ENCODE measurements around the gene FAM171A1. TPM values are rescaled to one million over a fixed set of nuclear protein-coding genes. Genes with fewer than 3 reads are reported as not detected.
"Not testable (repeated sequence)": the region's sequence is repeated elsewhere in the genome, so short reads cannot be mapped to it uniquely, and the experiment has no call there.

The FAM171A1 gene
- total RNA-seq, 1 donor from 2014 or later, result 27.7 TPM

DNA sequence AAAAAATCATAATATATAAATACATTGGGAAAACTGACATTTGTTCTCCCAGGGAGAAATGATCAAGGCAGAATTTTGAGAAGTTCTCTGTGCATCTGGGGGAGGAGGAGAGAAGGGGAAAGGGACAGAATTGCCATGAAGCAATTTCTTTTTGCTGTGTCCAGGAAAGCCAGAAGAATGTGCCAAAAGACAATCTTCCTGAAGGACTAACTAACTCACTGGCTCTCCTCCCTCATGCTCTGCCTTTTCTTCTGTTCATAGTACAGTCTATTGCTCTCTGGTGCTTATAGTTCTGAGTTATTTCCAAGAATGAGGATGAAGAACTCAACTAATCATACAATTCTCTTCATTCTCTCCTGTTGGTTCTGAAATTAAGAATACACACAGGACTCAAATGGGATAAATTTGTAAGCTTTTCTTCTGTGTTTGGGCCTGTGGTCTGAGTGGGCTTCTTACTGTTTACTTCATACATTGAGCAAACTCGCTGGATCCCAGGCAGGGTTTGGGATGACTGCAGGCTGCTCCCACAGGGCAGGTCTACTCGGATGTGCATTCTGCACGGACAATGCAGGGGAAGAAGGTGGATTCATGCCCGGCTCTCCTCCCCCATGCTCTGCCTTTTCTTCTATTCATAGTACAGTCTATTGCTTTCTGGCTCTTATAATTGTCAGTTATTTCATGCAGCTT lies 22.2 kb upstream of the FAM171A1 start:
- no peaks in the 10 kb centered on the region for H3K36me3 ChIP-seq
- no peaks in the 10 kb centered on the region for H3K9me3 ChIP-seq
- H3K27me3 ChIP-seq, result no peaks in the 10 kb centered on the region
- H3K27ac ChIP-seq, result no peak overlapping the region
- no peak for TF ChIP-seq CTCF (IDR thresholded peaks at IDR 0.05)
- intact Hi-C loops (cut with DNase I), result no loop called here
- no peaks in the 10 kb centered on the region for H3K4me1 ChIP-seq
- H3K4me3 ChIP-seq, result no peak overlapping the region
- DNase-seq (ENCODE audit: low spot score in 2 of 2), result no peak

GRCh38 chr10:15391491-15391890 lies 20.4 kb upstream of the FAM171A1 start:
- TF ChIP-seq CTCF (IDR thresholded peaks at IDR 0.05), result no peak
- no peak for DNase-seq (ENCODE audit: low spot score in 2 of 2)
- Histone ChIP-seq H3K36me3 (no peaks in the 10 kb centered on the region), H3K27me3 (no peaks in the 10 kb centered on the region), H3K9me3 (no peaks in the 10 kb centered on the region), H3K27ac (no peak overlapping the region), H3K4me1 (no peaks in the 10 kb centered on the region), H3K4me3 (no peak overlapping the region)
- intact Hi-C loops (cut with DNase I), result no loop called here

- intact Hi-C loops (cut with DNase I); H3K4me3 ChIP-seq; H3K36me3 ChIP-seq; H3K4me1 ChIP-seq; H3K27ac ChIP-seq; H3K27me3 ChIP-seq; H3K9me3 ChIP-seq; DNase-seq (ENCODE audit: low spot score in 2 of 2): not testable (repeated sequence)
Observed at GRCh38 chr10:15388172-15388571, 17.1 kb upstream of the FAM171A1 start.

DNA sequence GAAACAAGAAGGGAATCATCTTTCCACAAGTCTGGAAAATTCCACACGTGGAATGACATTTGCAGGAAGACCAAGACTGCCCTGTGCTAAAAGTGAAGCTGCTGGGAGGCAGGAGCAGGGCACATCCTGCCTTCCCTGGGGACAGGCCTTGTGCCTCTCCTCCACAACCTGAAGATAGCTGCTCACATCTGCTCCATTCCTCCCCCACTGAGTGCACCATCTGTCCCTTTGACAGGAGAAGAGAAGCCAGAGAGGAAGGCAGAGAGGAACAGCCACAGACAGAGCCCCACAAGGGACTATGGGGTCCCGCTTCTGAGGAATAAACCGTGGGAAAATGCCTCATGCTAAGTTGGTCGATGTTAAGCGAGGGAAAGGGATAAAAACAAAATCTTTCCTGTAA lies 15.9 kb upstream of the FAM171A1 start:
- no peak for TF ChIP-seq CTCF (IDR thresholded peaks at IDR 0.05)
- Histone ChIP-seq H3K27ac (no peak overlapping the region), H3K9me3 (no peaks in the 10 kb centered on the region), H3K36me3 (no peaks in the 10 kb centered on the region), H3K4me3 (no peak overlapping the region), H3K27me3 (no peaks in the 10 kb centered on the region), H3K4me1 (no peaks in the 10 kb centered on the region)
- no peak for DNase-seq (ENCODE audit: low spot score in 2 of 2)
- intact Hi-C loops (cut with DNase I), result no loop called here

DNA sequence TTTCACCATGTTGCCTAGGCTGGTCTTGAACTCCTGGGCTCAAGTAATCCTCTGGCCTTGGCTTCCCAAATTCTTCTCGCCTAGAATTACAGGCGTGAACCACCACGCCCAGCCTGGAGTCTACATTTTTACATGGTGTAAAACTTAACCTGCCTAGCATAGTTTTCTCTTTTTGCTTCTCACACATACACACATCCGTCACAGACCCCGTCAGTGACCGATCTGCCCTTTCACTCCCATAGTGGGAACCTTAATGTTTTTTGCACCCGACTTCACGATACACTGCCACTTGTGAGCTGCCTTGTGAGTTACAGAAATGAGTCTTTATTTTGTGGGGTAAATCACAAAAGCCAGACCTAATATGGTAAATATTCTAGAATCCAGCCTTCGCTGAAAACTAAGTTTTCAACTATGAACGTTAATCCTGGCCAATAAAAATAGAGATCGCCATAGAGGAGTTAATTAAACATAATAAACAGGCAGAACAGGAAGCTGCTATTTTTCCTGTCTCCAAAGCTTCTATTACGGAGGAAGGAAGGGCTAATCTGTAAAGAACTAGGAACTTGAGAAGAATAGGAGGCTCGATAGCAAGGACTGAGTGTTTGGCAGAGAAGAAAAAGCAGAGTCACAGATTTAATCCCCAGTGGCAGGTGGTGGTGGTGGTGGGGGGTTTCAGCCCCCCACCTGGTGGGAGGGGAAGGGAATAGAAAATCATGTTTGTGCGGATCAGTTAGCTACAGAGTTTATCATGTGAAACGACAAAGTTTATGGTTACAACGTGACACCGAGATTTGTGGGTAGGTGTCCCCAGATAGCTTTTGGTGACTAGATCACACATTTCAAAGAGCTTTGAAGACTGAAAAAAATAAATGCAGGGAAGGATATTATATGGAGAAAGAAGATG lies 14.7 kb upstream of the FAM171A1 start:
- H3K4me1 ChIP-seq, result no peaks in the 10 kb centered on the region
- no peak overlapping the region for H3K27ac ChIP-seq
- H3K9me3 ChIP-seq, result no peaks in the 10 kb centered on the region
- intact Hi-C loops (cut with DNase I), result no loop called here
- TF ChIP-seq CTCF (IDR thresholded peaks at IDR 0.05), result no peak
- H3K4me3 ChIP-seq, result no peak overlapping the region
- DNase-seq (ENCODE audit: low spot score in 2 of 2), result no peak
- no peaks in the 10 kb centered on the region for H3K36me3 ChIP-seq
- H3K27me3 ChIP-seq, result no peaks in the 10 kb centered on the region

DNA sequence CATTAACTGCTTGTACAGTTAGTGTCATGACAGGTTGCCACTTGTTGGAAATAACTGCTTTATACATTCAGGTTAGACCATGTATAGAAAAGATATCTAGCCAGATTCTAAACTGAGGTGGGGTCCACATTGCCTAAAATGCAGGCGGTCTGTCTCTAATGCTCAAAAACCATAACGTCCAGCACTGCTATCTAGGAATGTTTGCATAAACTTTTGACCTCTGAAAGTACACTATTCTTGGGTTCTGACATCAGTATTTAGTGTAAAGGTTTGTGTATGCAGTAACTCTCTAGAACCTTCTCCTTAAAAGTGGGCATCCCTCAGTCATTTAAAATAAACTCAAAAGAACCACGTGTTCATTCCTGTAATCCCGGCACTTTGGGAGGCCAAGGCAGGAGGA lies 10.3 kb upstream of the FAM171A1 start:
- no peaks in the 10 kb centered on the region for H3K9me3 ChIP-seq
- DNase-seq (ENCODE audit: low spot score in 2 of 2), result no peak
- H3K36me3 ChIP-seq, result no peaks in the 10 kb centered on the region
- H3K27ac ChIP-seq, result no peak overlapping the region
- H3K4me3 ChIP-seq, result no peak overlapping the region
- H3K4me1 ChIP-seq, result no peaks in the 10 kb centered on the region
- no peaks in the 10 kb centered on the region for H3K27me3 ChIP-seq
- intact Hi-C loops (cut with DNase I), result no loop called here
- TF ChIP-seq CTCF (IDR thresholded peaks at IDR 0.05), result no peak

All from ascending aorta (tissue), 2 donors.